ENCODE data around the gene IL17RA. TPM values are rescaled to one million over a fixed set of nuclear protein-coding genes. Genes with fewer than 3 reads are reported as not detected.

IL17RA gene
- total and polyA plus RNA-seq, 5 experiments from 2014 or later: 26.2 to 78.6 (median 57.7) TPM

- POLR2A ChIA-PET: interaction anchor here (0.9 to 3.2 kb wide), 3 partner anchors 14 to 16 kb away, joined by 3 to 16 read pairs (median 13); no protein-coding TSS in a partner anchor
These were observed 15.8 kb downstream of the IL17RA start for GRCh38 chr22:17100621-17101020.

GRCh38 chr22:17101475-17102296, 16.9 kb downstream of the IL17RA start:
- Mint-ChIP-seq H3K36me3 (peaks cover 14 to 87% (median 23%) of the 10 kb centered on the region in 3 donors), H3K4me1 (peaks cover 41 to 89% (median 83%) of the 10 kb centered on the region in 4 donors), H3K4me3 (peak overlapping the region in 7 of 10 donors; percentile 27 to 83 (median 31)), H3K27ac (peak overlapping the region; percentile 78 to 95 (median 88)), H3K9me3 (no peaks in the 10 kb centered on the region), H3K27me3 (no peaks in the 10 kb centered on the region)
- POLR2A ChIA-PET: interaction anchor here (0.6 to 3.2 kb wide), 6 partner anchors 9 to 20 kb away, joined by 3 to 16 read pairs (median 4); no protein-coding TSS in a partner anchor
- ATAC-seq: no peak
- DNase-seq: peak in 1 of 10 donors; percentile 42

More at GRCh38 chr22:17100621-17101020, 15.8 kb downstream of the IL17RA start:
- H3K4me1 Mint-ChIP-seq: peaks cover 41 to 88% (median 82%) of the 10 kb centered on the region in 4 donors
- H3K27ac Mint-ChIP-seq: peak overlapping the region; percentile 71 to 95 (median 88)
- H3K27me3 Mint-ChIP-seq: no peaks in the 10 kb centered on the region
- ATAC-seq (no peak), DNase-seq (peak in 1 of 10 donors; percentile 41)
- peak overlapping the region in 8 of 10 donors; percentile 27 to 83 (median 59) for H3K4me3 Mint-ChIP-seq
- H3K9me3 Mint-ChIP-seq: no peaks in the 10 kb centered on the region
- H3K36me3 Mint-ChIP-seq: peaks cover 14 to 81% (median 23%) of the 10 kb centered on the region in 3 donors

GRCh38 chr22:17102297-17102667, 17.5 kb downstream of the IL17RA start:
- DNase-seq: peak in 1 of 10 donors; percentile 26
- POLR2A ChIA-PET: interaction anchor here (0.6 to 3.2 kb wide), 5 partner anchors 9 to 21 kb away, joined by 3 to 16 read pairs (median 4); no protein-coding TSS in a partner anchor
- Mint-ChIP-seq H3K9me3 (no peaks in the 10 kb centered on the region), H3K4me3 (peak overlapping the region in 6 of 10 donors; percentile 14 to 76 (median 32)), H3K27ac (peak overlapping the region; percentile 20 to 95 (median 84)), H3K27me3 (no peaks in the 10 kb centered on the region), H3K36me3 (peaks cover 14 to 89% (median 23%) of the 10 kb centered on the region in 3 donors), H3K4me1 (peaks cover 43 to 90% (median 84%) of the 10 kb centered on the region in 4 donors)
- no peak for ATAC-seq

DNA sequence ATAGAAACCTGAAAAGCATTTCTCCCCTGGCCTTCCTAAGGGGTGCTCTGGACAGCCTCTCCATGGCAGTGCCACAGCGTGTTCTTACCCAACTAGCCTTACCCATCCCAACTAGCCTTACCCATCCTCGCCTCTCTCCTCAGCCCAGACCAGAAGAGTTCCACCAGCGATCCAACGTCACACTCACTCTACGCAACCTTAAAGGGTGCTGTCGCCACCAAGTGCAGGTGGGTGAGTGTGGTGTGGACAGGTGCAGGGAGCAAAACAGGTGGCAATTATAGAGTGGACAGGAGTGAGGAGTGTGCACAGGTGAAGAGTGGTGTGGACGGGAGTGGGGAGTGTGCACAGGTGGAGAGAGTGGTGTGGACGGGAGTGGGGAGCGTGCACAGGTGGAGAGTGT, 18.6 kb downstream of the IL17RA start:
- Mint-ChIP-seq H3K27ac (peak overlapping the region in 7 of 10 donors; percentile 12 to 74 (median 62)), H3K36me3 (peaks cover 14 to 84% (median 28%) of the 10 kb centered on the region in 3 donors), H3K9me3 (no peaks in the 10 kb centered on the region), H3K4me1 (peaks cover 44 to 88% (median 80%) of the 10 kb centered on the region in 4 donors), H3K4me3 (peak overlapping the region in 2 of 10 donors; percentile 29 to 47), H3K27me3 (no peaks in the 10 kb centered on the region)
- DNase-seq: peak in 1 of 10 donors; percentile 13
- no peak for ATAC-seq
- POLR2A ChIA-PET: interaction anchor here (3.2 kb wide), 1 partner anchor 13 kb away, joined by 16 read pairs; no protein-coding TSS in a partner anchor

DNA sequence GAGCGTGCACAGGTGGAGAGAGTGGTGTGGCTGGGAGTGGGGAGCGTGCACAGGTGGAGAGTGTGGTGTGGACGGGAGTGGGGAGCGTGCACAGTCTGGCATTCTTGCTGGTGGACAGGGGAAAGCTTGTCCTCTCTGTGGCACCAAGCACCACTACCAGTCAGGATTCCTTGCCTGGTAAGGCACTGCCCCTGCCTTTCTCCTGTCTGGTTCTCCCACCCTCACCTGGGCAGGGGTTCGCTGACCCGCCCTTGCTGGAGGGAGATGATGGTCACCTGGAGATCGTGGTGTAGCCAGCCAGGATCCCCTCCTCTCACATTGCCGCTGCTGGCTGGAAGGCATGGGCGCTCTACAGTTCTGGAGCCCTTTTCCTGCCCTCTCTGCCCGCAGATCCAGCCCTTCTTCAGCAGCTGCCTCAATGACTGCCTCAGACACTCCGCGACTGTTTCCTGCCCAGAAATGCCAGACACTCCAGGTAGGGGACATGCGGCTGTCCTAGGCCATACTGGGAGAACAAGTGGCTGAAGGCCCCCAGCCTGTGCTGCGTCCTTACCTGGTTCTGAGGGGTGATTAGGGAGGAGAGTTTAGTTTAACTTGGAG, 19.6 kb downstream of the IL17RA start:
- Mint-ChIP-seq H3K36me3 (peaks cover 8 to 75% (median 25%) of the 10 kb centered on the region in 3 donors), H3K4me1 (peaks cover 36 to 79% (median 69%) of the 10 kb centered on the region in 4 donors), H3K27me3 (no peaks in the 10 kb centered on the region), H3K9me3 (no peaks in the 10 kb centered on the region), H3K27ac (peak overlapping the region in 7 of 10 donors; percentile 25 to 91 (median 56)), H3K4me3 (peak overlapping the region in 2 of 10 donors; percentile 11 to 51)
- ATAC-seq (no peak), DNase-seq (peak in 1 of 10 donors; percentile 31)
- POLR2A ChIA-PET: interaction anchor here (1.3 kb wide), 1 partner anchor 9 kb away, joined by 3 read pairs; no protein-coding TSS in a partner anchor

- no peaks in the 10 kb centered on the region for H3K9me3 Mint-ChIP-seq
- DNase-seq (peak in 1 of 10 donors; percentile 60), ATAC-seq (no peak)
- H3K27ac Mint-ChIP-seq: peak overlapping the region; percentile 77 to 95 (median 92)
- POLR2A ChIA-PET: interaction anchor here (1.0 to 6.3 kb wide), 5 partner anchors 9 to 58 kb away, joined by 3 to 67 read pairs (median 21); partner anchors contain the start of gene IL17RA
- peaks cover 8 to 74% (median 27%) of the 10 kb centered on the region in 3 donors for H3K36me3 Mint-ChIP-seq
- peak overlapping the region in 5 of 10 donors; percentile 3 to 86 (median 59) for H3K4me3 Mint-ChIP-seq
- no peaks in the 10 kb centered on the region for H3K27me3 Mint-ChIP-seq
- H3K4me1 Mint-ChIP-seq: peaks cover 36 to 77% (median 63%) of the 10 kb centered on the region in 4 donors
These were observed 20.6 kb downstream of the IL17RA start for GRCh38 chr22:17105143-17106129.

DNA sequence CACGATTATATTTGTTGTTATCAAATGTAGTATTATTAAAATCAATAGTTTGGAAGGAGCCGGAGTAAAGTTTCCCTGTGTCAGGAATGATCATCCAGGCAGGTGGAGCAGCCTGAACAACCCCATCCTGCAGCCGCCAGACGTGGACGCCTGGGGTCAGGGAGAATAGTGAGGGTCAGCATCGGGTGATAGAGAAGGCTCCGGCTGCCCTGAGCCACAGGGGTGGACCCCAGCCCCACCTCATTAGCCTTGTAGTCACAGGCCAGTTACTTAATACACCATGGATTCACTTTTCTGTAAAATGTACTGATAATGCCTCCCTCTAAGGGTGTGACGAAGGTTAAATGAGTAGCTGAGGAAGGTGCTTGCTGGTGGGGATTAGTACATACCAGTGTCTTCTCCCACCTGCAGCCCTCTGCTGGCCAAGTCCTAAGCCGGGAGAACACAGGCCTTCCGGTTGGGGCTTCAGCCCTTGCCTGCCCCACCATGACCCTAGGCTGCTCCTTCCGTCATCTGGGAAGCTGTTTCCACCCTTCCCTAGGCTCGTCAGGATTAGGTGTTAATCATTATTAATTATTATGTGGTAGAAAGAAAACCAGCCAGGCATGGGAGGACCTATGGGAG, 21.5 kb downstream of the IL17RA start:
- POLR2A ChIA-PET: interaction anchor here (0.6 to 6.3 kb wide), 11 partner anchors 10 to 113 kb away, joined by 3 to 67 read pairs (median 5); partner anchors contain the start of genes ADA2, HDHD5 and IL17RA
- DNase-seq: peak in 1 of 10 donors; percentile 56
- peak; percentile 29 to 69 for ATAC-seq
- peaks cover 38 to 77% (median 62%) of the 10 kb centered on the region in 4 donors for H3K4me1 Mint-ChIP-seq
- no peaks in the 10 kb centered on the region for H3K27me3 Mint-ChIP-seq
- peaks cover 2 to 72% (median 23%) of the 10 kb centered on the region in 3 donors for H3K36me3 Mint-ChIP-seq
- H3K27ac Mint-ChIP-seq: peak overlapping the region; percentile 81 to 95 (median 92)
- peak overlapping the region; percentile 70 to 89 (median 86) for H3K4me3 Mint-ChIP-seq
- H3K9me3 Mint-ChIP-seq: no peaks in the 10 kb centered on the region

DNA sequence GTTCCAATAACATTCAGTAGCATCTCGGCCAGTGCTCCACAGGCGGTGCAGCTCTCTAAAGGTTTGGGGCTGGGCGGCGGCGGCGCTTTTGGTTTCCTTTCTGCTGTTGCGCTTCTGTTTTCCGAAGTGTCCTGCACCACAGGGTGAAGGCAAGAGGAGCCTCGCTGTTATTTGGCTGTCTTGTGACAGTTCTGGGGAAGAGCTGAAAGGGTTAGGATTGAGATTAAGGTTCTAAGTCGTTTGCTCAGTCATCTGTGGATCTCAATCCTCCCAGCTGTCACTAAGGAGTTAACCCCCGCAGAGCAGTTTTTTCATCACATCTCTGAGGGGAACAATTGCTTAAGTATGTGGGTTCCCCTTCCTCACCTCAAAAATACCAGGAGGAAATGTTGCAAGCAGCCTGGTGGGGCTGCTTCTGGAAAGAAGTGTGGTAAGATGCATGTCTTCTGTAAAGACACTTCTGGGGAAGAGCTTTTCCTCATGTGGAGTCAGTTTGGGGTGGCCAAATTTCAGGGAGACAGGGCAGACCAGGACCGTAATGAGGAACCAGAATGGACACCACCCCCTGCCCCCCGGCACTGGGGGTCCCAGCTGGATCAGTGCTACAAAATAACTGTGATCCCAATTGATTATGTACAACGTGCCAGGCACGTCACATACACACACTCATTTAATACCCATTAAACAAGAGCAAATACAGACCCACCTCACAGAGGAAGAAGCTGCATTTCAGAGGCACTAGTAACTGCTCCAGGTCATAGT, 22.2 kb downstream of the IL17RA start:
- no peaks in the 10 kb centered on the region for H3K27me3 Mint-ChIP-seq
- no peaks in the 10 kb centered on the region for H3K9me3 Mint-ChIP-seq
- ATAC-seq (peak; percentile 83 to 84), DNase-seq (peak in 3 of 10 donors; percentile 43 to 58 (median 47))
- peaks cover 37 to 77% (median 58%) of the 10 kb centered on the region in 4 donors for H3K4me1 Mint-ChIP-seq
- peak overlapping the region; percentile 70 to 89 (median 86) for H3K4me3 Mint-ChIP-seq
- peaks cover 0 to 67% (median 19%) of the 10 kb centered on the region in 3 donors for H3K36me3 Mint-ChIP-seq
- peak overlapping the region; percentile 81 to 95 (median 92) for H3K27ac Mint-ChIP-seq
- POLR2A ChIA-PET: interaction anchor here (0.6 to 6.3 kb wide), 11 partner anchors 10 to 112 kb away, joined by 3 to 67 read pairs (median 5); partner anchors contain the start of genes ADA2, HDHD5 and IL17RA

DNA sequence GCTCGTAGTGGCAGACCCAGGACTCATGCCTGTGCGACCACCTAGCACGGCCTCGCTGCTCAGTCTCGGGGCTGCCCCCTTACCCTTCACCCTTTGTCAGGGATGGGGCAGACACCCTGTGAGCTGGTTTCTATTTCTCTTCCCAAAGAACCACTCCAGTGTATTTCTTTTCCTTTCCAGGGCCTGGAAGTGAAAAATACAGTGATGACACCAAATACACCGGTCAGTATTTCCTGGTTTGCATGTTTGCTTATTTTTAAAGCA, 22.7 kb downstream of the IL17RA start:
- ATAC-seq: no peak
- Mint-ChIP-seq H3K27ac (peak overlapping the region; percentile 81 to 95 (median 92)), H3K36me3 (peaks cover 0 to 64% (median 14%) of the 10 kb centered on the region in 3 donors), H3K4me1 (peaks cover 37 to 77% (median 56%) of the 10 kb centered on the region in 4 donors), H3K27me3 (no peaks in the 10 kb centered on the region), H3K4me3 (peak overlapping the region in 8 of 10 donors; percentile 75 to 89 (median 86)), H3K9me3 (no peaks in the 10 kb centered on the region)
- DNase-seq: no peak
- POLR2A ChIA-PET: interaction anchor here (1.0 to 6.3 kb wide), 8 partner anchors 10 to 112 kb away, joined by 3 to 67 read pairs (median 8); partner anchors contain the start of genes ADA2, HDHD5 and IL17RA

Measured in naive thymus-derived CD8-positive, alpha-beta T cell (primary cell).